Neural cell (in vitro differentiated cells): Measurements from ENCODE around the gene ADH5.

ENCODE experiments used
- CTCF ChIP-seq: fragments of 450-650 bp; IDR thresholded peaks from 2 replicates; pipeline ENCODE4 v1.5.1; 2014; ENCODE audit warnings: antibody characterized with exemption, mild to moderate bottlenecking, moderate library complexity; ENCODE audit not compliant: poor library complexity, severe bottlenecking
- EP300 ChIP-seq: fragments of 450-650 bp; conservative IDR thresholded peaks from 2 replicates; pipeline ENCODE4 v1.6.1; 2014; ENCODE audit warnings: antibody characterized with exemption, mild to moderate bottlenecking, moderate library complexity; ENCODE audit not compliant: poor library complexity, severe bottlenecking
- POLR2AphosphoS5 ChIP-seq: IDR thresholded peaks from 2 replicates; pipeline ENCODE4 v1.6.1; 2012

DNA sequence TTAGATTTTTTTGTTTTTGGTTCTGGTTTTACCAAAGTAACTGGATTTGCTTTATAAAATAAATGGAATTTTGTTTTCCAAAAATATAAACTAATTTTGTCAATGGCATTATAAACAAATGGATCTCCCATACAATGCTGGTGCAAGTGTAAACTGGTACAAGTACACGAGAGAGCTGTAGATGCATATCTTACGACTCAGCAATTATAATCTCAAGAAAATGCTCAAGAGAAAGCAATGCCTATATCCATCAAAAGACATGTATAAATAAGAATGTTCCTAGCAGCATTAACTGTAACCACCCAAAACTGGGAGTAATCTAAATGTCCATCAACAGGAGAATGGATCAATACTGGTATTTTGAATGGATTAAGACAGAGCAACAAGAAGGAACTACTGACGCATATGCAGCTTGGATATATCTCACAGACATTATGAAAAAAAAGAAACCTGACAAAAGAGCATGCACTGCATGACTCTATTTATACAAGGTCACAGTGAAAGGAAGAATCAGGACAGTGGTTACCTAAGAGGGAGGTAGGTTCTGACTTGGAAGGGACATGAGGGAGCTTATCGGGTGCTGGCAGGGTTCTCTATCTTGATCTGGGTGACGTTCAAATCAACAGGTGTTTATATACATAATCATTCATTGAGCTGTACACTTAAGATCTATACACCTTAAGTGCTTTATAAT lies 9.5 kb downstream of the ADH5 start:
- TF ChIP-seq CTCF, result no peak
- no peak for TF ChIP-seq EP300
- TF ChIP-seq POLR2AphosphoS5, result no peak
